GM19468 (cell line): ENCODE measurements around the gene VMAC.

Source experiments
- ATAC-seq: cut with Tn5 transposase; IDR thresholded peaks from one replicate; pipeline ENCODE4 v1.9.1; 2021; ENCODE audit warnings: mild to moderate bottlenecking, moderate library complexity, moderate number of reproducible peaks; ENCODE audit not compliant: unreplicated experiment; ENCODE audit errors: extremely low read depth

The VMAC gene

GRCh38 chr19:5926641-5927440, 22.2 kb downstream of the VMAC start:
- ATAC-seq, result no peak

DNA sequence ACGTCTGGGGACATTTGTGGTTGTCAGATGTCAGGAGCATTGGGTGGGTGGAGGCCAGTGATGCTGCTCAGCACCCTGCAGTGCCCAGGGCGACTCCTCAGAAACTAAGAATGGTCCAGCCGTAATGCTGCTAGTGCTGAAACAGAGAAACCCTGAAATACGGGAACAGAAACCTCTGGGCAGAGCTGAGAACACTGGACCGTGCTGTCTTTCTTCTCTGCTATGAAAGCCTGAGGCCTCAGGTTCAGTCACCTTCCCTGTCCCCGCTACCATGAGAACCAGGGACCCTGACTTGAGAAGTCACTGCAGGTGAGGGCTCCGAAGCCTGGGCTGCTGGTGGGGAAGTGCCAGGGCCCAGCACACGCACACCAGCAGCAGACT, 22.8 kb downstream of the VMAC start:
- no peak for ATAC-seq

DNA sequence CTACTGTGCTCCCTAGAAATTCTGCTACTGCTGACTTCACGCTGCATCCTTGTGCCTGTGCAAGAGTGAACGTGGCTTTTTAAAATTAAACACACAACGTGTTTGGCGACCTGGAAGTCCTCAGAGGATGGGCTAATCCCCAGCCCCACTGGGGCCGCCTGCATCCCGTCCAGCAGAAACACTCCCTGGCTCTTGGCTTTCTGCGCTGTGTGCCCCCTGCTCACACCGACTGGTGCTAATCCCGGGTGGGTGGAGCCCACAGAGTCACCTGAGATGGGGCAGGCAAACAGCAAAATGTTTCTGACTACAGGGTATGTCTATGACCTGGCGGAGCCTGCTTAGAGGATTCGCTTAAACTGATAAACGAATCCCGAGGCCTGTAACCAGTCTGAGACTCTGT, 24.5 kb downstream of the VMAC start:
- no peak for ATAC-seq

- no peak for ATAC-seq
Measured at GRCh38 chr19:5929625-5930024, 25.0 kb downstream of the VMAC start.

- ATAC-seq, result no peak
Measured at GRCh38 chr19:5931251-5931650, 26.6 kb downstream of the VMAC start.

- ATAC-seq, result no peak
Measured at GRCh38 chr19:5932146-5932545, 27.5 kb downstream of the VMAC start.

DNA sequence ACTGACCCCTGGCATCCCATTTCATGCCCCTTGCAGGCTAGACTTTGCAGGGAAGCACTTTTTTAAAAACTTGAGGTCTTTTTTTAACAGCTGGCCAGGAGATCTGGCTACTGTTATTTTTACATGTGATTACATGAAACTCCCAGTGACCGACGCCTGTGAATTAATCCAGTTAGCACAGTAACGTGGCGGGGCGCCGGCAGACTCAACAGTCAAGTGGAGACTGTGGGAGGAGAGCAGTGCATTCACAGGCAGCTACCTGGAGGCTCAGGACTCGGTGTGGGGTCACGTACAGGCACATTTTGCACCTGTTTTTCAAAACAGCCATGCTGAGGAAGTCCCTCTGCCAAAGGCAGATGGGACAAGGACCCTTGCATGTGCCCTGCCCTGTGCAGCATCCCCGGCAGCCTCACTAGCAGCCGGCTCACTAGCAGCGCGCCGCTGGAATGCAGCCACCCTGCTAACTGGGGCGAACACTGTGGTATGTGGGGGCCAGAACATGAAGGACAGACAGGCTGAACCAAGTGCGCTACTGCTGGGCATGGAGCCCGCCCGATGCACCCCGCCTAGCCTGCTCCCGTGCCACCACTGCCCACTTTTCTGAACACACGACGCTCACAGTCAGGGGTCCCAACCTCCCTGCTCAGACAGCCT, 28.1 kb downstream of the VMAC start:
- ATAC-seq, result no peak

- ATAC-seq, result no peak
Measured at GRCh38 chr19:5933391-5934068, 28.9 kb downstream of the VMAC start.

DNA sequence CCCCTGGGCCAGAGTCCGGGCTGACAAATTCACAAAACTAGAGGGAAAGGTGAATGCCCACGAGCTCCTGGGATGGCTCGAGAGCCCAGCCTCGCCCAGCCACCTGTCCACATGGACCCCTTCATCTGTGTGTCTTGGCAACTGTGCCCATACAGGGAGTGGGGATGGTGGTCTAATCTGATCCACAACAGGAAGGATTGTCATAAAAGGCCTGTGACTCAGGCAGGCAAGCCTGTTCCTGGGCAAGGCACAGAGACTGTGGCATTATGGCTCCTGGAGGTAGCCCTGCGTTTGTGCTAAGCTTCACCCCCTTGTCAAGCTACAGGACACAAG, 29.4 kb downstream of the VMAC start:
- no peak for ATAC-seq

DNA sequence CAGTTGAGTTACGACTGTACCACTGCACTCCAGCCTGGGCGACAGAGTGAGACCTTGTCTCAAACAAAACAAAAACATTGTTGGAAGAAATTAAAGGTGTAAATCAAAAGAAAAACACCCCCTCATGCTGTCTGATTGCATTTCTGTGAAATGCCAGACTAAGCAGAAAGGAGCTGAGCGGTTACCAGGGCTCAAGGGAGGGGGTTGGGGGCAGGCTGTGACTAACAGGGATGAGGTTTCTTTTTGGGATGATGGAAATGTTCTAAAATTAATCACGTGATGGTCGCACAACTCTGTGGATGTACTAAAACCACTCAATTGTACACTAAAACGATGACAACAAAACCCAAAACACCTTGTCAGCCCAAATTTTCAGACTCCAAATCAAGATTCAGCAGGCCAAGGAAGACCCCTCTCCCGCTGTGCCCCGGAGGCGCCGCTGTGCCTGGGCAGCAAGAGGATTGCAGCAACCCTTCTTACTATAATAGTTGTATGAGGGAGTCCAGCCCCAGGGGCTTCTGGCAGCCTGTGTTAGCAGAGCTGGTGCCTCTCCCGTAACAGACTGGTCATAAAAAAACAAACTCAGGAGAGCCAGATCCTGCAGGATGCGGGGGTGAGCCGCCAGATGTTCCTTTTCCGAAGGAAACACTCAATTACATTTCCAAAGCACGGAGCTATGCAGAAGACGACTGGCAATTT, 30.3 kb downstream of the VMAC start:
- ATAC-seq, result no peak

DNA sequence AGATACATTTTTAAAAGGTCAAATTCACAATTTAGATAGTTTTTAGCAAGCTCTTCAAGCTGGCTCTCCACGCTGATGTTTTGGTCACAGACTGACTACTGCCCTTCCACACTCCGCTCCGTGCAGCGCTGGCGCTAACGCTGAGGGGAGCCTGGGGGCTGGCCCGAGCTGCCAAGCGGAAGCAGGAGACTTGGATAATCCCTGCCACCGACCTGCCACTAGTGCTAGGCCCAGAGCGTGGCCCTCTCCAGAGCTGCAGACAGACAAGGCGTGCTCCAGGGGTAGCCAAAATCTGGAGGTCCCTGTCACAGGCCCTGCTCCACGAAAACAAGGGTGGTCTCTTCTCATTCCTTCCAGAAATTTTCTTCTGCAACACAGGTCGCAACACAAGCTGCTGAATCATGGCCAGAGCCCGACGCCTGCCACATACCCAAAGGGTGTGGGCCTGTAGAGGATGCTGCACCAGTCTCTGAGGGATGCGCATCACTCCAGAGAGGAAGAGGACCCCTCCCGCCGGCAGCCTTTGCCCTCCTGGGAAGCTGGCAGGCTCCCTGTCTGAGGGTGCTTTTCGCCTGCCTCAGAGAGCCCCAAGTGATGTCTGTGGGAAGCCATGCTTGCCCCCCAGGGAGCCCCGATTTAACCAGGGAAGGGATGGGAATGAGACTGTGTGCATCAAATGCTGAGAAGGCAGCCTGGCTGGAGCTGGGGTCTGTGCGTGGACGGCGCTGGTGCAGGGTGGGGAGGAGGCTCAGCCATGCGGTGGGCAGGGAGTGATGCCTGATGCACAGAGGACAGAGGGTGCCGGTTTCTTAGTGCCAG, 31.0 kb downstream of the VMAC start:
- ATAC-seq, result no peak

- no peak for ATAC-seq
Measured at GRCh38 chr19:5936292-5936592, 31.6 kb downstream of the VMAC start.

GRCh38 chr19:5937550-5937949, 32.9 kb downstream of the VMAC start:
- no peak for ATAC-seq

DNA sequence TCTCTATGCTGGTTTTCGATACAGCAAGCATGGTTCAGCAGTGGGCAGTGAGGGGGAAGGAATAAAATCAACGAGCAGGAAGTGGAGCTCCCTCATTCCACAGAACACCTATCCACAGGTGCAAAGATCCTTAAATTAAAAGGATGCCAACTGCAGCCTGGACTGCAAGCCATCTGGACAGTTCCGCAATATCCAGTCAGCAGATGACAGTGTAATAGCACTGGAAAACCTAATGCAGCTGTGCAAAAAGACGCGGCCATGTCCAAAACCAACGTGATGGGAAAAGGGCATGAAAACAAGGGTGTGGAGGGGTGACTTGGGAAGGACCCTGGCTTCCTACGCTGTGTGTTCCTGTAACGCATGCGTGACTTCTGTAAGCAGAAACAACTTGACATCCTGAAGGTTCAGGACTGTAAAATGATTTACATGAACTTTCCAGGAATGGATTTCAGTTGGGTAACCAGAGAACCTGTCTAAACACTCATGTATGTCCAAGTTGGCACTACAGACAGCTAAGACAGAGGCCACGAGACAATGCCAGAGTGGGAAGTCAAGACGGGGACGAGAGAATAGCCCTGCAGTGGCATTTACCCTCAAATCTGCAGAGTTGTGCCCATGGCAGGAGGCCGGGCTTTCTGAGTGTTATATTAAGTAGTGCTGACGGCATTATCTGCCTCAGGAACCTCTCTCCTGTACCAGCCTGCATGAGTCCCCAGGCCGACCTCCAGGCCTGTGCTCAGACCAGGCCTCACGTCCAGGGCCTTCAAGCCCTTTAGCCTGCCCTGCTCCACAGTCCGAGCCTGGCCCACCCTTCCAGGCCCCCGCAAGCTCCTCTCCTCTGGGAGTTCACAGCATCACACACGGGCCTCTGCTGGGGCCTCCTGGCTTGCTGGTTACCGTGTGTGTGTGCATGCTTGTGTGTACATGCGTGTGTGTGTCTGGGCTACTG, 35.9 kb downstream of the VMAC start:
- ATAC-seq, result no peak

GRCh38 chr19:5941673-5942072, 37.0 kb downstream of the VMAC start:
- no peak for ATAC-seq

GRCh38 chr19:5943045-5943444, 38.4 kb downstream of the VMAC start:
- ATAC-seq, result no peak

GRCh38 chr19:5943623-5944022, 39.0 kb downstream of the VMAC start:
- ATAC-seq, result no peak

DNA sequence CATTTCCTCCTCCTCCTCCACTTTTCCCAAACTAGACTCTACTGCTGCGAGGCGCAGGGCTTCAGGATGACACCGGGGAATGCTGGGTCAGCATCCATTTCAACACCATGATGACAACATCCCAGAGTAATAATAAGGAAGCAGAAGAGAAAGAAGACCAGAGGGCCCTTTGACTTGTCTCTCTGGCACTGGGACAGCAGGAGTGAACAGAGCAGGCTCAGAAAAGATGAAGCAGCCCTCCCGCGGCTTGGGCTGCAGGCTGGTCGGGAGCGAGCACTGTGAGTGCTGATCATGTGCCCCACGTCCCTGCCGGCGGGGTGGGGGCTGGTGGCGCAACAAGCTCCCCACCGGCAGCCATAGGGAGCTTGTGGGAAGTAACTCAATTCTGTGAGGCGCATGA, 42.8 kb downstream of the VMAC start:
- ATAC-seq, result no peak
